Measurements from ENCODE around the gene CSNK1A1L.

The CSNK1A1L gene

DNA sequence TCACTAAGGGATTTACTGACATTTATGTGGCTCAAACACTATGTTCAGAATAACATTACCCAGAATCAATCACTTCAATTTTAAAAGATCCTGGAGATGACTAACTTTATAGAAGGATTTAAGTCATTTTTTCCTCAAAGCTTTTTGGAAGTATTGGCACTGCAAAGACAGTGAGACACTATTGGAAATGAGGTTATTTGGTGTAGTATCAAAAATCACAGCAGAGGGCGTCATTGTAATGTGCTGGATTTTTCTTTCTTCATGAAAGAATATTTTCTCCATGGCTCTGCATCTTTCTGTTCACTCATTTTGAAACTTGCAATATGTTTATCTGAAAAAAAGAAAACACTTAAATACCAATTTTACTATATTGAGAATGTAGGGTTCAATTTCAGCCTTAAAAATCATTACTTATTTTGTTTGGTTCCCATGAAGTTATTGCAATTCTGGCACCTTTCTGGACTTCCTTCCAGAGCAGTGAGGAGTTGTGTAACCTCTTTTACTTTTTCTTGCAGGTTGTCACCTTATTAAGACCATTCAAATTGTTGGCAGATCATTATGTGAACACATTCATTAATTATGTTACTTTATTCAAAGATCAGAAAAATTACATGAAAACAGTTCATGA, 3.7 kb upstream of the CSNK1A1L start:
- TF ChIP-seq, protein P1, sequence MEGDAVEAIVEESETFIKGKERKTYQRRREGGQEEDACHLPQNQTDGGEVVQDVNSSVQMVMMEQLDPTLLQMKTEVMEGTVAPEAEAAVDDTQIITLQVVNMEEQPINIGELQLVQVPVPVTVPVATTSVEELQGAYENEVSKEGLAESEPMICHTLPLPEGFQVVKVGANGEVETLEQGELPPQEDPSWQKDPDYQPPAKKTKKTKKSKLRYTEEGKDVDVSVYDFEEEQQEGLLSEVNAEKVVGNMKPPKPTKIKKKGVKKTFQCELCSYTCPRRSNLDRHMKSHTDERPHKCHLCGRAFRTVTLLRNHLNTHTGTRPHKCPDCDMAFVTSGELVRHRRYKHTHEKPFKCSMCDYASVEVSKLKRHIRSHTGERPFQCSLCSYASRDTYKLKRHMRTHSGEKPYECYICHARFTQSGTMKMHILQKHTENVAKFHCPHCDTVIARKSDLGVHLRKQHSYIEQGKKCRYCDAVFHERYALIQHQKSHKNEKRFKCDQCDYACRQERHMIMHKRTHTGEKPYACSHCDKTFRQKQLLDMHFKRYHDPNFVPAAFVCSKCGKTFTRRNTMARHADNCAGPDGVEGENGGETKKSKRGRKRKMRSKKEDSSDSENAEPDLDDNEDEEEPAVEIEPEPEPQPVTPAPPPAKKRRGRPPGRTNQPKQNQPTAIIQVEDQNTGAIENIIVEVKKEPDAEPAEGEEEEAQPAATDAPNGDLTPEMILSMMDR (IDR thresholded peaks at IDR 0.05; ENCODE audit: low read length, missing control alignments), result peak; percentile 67
- peak; percentile 79 for DNase-seq (ENCODE audit: low read depth)
- no peak overlapping the region for H3K4me3 ChIP-seq (replicated peaks; ENCODE audit: low read depth, low read length)

DNA sequence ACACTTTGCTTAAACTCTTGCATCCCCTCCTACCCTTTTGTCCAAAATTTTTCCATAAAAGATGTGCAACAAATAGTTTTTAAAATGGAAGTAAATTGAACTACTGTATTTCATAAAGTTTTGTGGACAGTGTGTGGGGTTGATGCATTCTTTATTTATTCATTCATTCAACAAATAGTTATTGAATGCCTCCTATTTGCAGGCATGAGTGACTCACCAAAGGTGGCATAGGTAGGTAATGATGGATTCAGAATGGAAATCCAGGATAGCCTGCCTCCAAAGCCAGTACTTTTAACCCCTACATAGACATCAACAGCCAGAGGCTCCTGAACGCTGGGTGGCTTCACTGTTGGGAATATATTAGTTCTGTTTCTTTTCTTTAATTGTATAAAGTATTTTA, 2.4 kb upstream of the CSNK1A1L start:
- no peak overlapping the region for H3K4me3 ChIP-seq (replicated peaks; ENCODE audit: low read depth, low read length)
- no peak for DNase-seq (ENCODE audit: low read depth)

DNA sequence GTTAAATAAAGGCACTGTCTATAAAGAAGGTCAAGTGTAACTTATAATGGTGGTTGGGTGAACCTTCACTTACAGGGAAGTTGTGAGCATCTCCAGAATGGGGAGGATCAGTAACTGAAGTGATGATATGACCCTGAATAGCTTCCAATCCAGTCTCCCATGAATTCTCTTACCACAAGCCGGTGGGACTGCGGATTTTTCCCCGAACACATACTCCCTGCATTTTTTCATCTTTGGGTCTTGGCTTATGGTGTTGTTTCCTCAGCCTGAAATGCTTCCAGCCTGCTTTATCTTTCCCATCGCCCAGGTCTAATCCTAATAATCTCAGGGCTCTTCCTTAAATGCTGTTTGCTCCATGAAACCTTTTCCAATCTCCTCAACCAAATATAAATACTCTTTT, 2.0 kb upstream of the CSNK1A1L start:
- no peak for DNase-seq (ENCODE audit: low read depth)
- TF ChIP-seq, protein P1 (IDR thresholded peaks at IDR 0.05; ENCODE audit: low read length, missing control alignments), result no peak
- H3K4me3 ChIP-seq (replicated peaks; ENCODE audit: low read depth, low read length), result no peak overlapping the region

More for the DNA sequence above, 2.4 kb upstream of the CSNK1A1L start:
- TF ChIP-seq, protein P1 (IDR thresholded peaks at IDR 0.05; ENCODE audit: low read length, missing control alignments), result no peak

DNA sequence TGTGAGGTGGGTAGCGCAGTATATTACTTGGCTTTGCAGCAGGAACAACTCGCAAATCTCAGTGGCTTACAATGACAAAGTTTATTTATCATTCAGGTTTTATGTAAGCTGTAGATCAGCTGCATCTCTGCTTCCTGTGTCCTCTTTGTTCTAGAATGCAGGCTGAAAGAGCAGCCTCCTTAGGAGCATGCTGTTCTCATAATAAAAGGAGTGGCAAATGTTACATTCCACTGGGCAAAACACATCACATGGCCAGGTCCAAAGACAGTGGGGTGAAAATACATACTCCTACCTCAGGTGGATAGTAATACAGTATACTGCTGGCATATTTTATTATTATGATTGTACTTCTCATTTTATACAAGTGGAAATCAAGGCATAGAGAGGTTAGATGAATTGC, 1.2 kb upstream of the CSNK1A1L start:
- TF ChIP-seq, protein P1 (IDR thresholded peaks at IDR 0.05; ENCODE audit: low read length, missing control alignments), result no peak
- no peak for DNase-seq (ENCODE audit: low read depth)
- H3K4me3 ChIP-seq (replicated peaks; ENCODE audit: low read depth, low read length), result no peak overlapping the region

DNA sequence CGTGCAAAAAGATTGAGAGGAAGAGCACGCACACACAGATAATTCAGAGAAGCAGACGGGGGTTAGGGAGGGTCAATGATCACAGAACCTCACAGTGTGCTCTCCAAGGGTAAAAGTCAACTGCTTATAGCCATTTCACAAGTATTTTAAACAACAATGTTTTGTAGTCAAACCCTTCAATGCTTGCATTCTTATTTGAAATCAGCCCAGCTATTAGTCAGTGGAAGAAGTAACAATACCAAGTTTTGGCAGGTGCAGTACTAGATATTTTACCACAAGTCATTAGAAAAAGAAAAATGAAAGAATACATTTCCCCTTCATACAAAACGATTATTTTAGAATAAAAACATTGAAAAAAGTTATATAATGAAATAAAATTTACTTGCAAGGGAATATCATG, 2.6 kb downstream of the CSNK1A1L start:
- TF ChIP-seq, protein P1 (IDR thresholded peaks at IDR 0.05; ENCODE audit: low read length, missing control alignments), result no peak
- no peak overlapping the region for H3K4me3 ChIP-seq (replicated peaks; ENCODE audit: low read depth, low read length)

DNA sequence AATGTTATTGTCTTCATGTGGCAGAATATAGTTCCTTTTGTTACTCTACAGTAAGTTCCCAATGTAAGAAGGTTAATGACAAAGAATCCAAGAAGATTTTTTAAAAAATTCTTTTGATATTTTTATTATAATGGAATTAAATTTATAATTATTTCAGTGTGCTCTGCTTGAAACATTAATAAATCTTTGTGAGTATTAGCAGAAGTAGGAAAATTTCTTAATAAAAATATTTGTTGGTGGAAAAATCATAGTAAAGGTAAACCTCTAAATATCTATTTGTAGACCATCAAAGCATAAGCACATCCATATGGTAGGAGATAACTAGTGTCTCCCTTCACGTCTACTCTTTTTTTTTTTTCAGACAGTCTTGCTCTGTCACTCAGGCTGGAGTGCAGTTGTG, 4.3 kb downstream of the CSNK1A1L start:
- TF ChIP-seq, protein P1 (IDR thresholded peaks at IDR 0.05; ENCODE audit: low read length, missing control alignments), result no peak
- DNase-seq (ENCODE audit: low read depth), result no peak
- no peak overlapping the region for H3K4me3 ChIP-seq (replicated peaks; ENCODE audit: low read depth, low read length)

More for the DNA sequence above, 2.6 kb downstream of the CSNK1A1L start:
- no peak for DNase-seq (ENCODE audit: low read depth)

DNA sequence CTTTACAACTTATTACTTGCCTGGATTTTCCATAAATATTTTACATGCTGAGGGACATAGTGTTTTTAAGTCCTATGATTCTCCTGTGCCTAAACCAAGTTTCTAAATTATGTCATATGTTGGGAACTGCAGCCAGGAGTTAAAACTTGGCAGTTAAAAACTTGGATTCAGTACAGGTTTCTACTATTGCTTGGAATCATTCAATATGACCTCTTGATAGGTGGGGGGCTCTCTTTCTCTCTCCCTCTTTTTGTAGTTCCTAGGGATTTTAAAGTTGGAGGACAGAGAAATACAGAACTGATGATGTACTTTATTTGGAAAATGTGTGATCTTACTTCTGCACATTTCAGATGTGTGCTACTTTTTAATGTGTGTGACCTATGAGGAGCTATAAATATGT, 4.7 kb downstream of the CSNK1A1L start:
- H3K4me3 ChIP-seq (replicated peaks; ENCODE audit: low read depth, low read length), result no peak overlapping the region
- TF ChIP-seq, protein P1 (IDR thresholded peaks at IDR 0.05; ENCODE audit: low read length, missing control alignments), result no peak
- DNase-seq (ENCODE audit: low read depth), result no peak

Data from fibroblast of pulmonary artery (primary cell).